ENCODE results near the gene LRCH3.

GRCh38 chr3:197800379-197800778 lies 9.3 kb downstream of the LRCH3 start:
- TF ChIP-seq CTCF (IDR thresholded peaks at IDR 0.05) = no peak
- no peak for TF ChIP-seq POLR2A (IDR thresholded peaks at IDR 0.05)
- TF ChIP-seq POLR2AphosphoS5 (IDR thresholded peaks at IDR 0.05) = no peak
